Keratinocyte (primary cell): ENCODE data around the gene IFNGR1. TPM values are rescaled to one million over a fixed set of nuclear protein-coding genes. Genes with fewer than 3 reads are reported as not detected.

Experiments used
- DNase-seq: peaks from one replicate; pipeline ENCODE4 v3.0.0-alpha.2; 2011; ENCODE audit warnings: low read depth, missing footprints, low spot score
- FAIRE-seq: peaks from 2 replicates; lab custom pipeline; 2011; peaks lifted over from hg19 to GRCh38; lab: Jason Lieb, UNC
- H2AFZ ChIP-seq: 2 replicates; pipeline ENCODE4 v1.6.0; 2012; ENCODE audit warnings: low read length, control low read depth, inconsistent platforms; ENCODE audit not compliant: control insufficient read depth
- H3K27ac ChIP-seq: 2 replicates; pipeline ENCODE4 v1.5.1; 2011; ENCODE audit warnings: low read length; ENCODE audit not compliant: control insufficient read depth, insufficient read depth
- H3K27me3 ChIP-seq: 3 replicates; pipeline ENCODE4 v1.6.0; 2011; ENCODE audit warnings: low read length; ENCODE audit not compliant: control insufficient read depth, insufficient read depth; ENCODE audit errors: extremely low read depth
- H3K36me3 ChIP-seq, 2 experiments: 2 replicates in 1 of 2; 3 replicates in 1 of 2; pipeline ENCODE4 v1.5.1; 2011; ENCODE audit warnings: low read length in 2 of 2, mild to moderate bottlenecking in 1 of 2; ENCODE audit not compliant: control insufficient read depth in 2 of 2, insufficient read depth in 2 of 2; ENCODE audit errors: extremely low read depth in 1 of 2
- H3K4me1 ChIP-seq: 3 replicates; pipeline ENCODE4 v1.5.1; 2011; ENCODE audit warnings: low read length; ENCODE audit not compliant: control insufficient read depth, insufficient read depth; ENCODE audit errors: extremely low read depth
- H3K4me2 ChIP-seq: 3 replicates; pipeline ENCODE4 v1.6.0; 2011; ENCODE audit warnings: low read depth, low read length; ENCODE audit not compliant: control insufficient read depth, insufficient read depth; ENCODE audit errors: extremely low read depth
- H3K4me3 ChIP-seq, 3 experiments: fragments of 200-600 bp in 1 of 3; sonication (generic) in 1 of 3; 2 replicates in 2 of 3; 3 replicates in 1 of 3; pipeline ENCODE4 v1.5.1; 2011 to 2016; ENCODE audit warnings: low read length in 3 of 3, mild to moderate bottlenecking in 3 of 3, control low read depth in 2 of 3, inconsistent platforms in 1 of 3, low read depth in 1 of 3, mixed read lengths in 1 of 3, mixed run types in 1 of 3, moderate library complexity in 1 of 3; ENCODE audit not compliant: control insufficient read depth in 2 of 3, insufficient read depth in 2 of 3; ENCODE audit errors: extremely low read depth in 1 of 3
- H3K79me2 ChIP-seq: 2 replicates; pipeline ENCODE4 v1.6.0; 2012; ENCODE audit warnings: low read length; ENCODE audit not compliant: control insufficient read depth, insufficient read depth
- H3K9ac ChIP-seq: 3 replicates; pipeline ENCODE4 v1.6.0; 2011; ENCODE audit warnings: low read length; ENCODE audit not compliant: control insufficient read depth, insufficient read depth; ENCODE audit errors: extremely low read depth
- H3K9me1 ChIP-seq: 3 replicates; pipeline ENCODE4 v1.6.0; 2011; ENCODE audit warnings: low read length; ENCODE audit not compliant: control insufficient read depth, insufficient read depth; ENCODE audit errors: extremely low read depth
- H3K9me3 ChIP-seq: 2 replicates; pipeline ENCODE4 v1.5.1; 2012; ENCODE audit warnings: low read depth, low read length; ENCODE audit not compliant: control insufficient read depth
- H4K20me1 ChIP-seq: 3 replicates; pipeline ENCODE4 v1.6.0; 2011; ENCODE audit warnings: low read length; ENCODE audit not compliant: control insufficient read depth, insufficient read depth; ENCODE audit errors: extremely low read depth
- CTCF ChIP-seq, 3 experiments: IDR thresholded peaks in 1 of 3; conservative IDR thresholded peaks in 1 of 3; optimal IDR thresholded peaks in 1 of 3; 2 replicates in 2 of 3; 3 replicates in 1 of 3; pipeline versions ENCODE3 to v1.5.1; 2011; ENCODE audit warnings: low read length in 3 of 3, mild to moderate bottlenecking in 3 of 3, moderate library complexity in 2 of 3, control low read depth in 1 of 3, inconsistent platforms in 1 of 3; ENCODE audit not compliant: insufficient read depth in 2 of 3; ENCODE audit errors: extremely low read depth in 1 of 3
- EZH2 ChIP-seq: IDR thresholded peaks from one replicate; pipeline ENCODE4 v1.6.1; 2012; ENCODE audit warnings: inconsistent platforms, mild to moderate bottlenecking, low read length, moderate library complexity
- dilution Hi-C: fragments of 300-500 bp; cut with MboI; formaldehyde crosslinking; loops from one replicate; pipeline ENCODE4 v1.7.0; 2020; ENCODE audit warnings: low sequenced_read_pairs; ENCODE audit not compliant: extremely low pct_ligation_motif_present
- polyA plus RNA-seq, 5 experiments: library from polyadenylated mRNA; depleted of rRNA in 3 of 5; stranded (reverse) in 3 of 5; stranded (forward) in 1 of 5; unstranded in 1 of 5; fragments of >200 nt; gene quantifications; 1 replicate in 1 of 5; 2 replicates in 3 of 5; 3 replicates in 1 of 5; pipeline versions ENCODE4 v1.2.1 to v1.2.3, GENCODE V29; 2011 to 2012; ENCODE audit warnings: missing spikeins in 2 of 5, low read depth in 1 of 5, low replicate concordance in 1 of 5

IFNGR1 gene
- polyA plus RNA-seq, 1 donor (not counting 4 experiments of a cell fraction or from before 2014, with no cell fraction given): 109 TPM

- H3K27me3 ChIP-seq: no peaks in the 10 kb centered on the region
- H4K20me1 ChIP-seq: no peaks in the 10 kb centered on the region
- no peak overlapping the region for H2AFZ ChIP-seq
- no peak overlapping the region for H3K27ac ChIP-seq
- no peak overlapping the region for H3K4me2 ChIP-seq
- H3K9me1 ChIP-seq: no peaks in the 10 kb centered on the region
- dilution Hi-C loops: no loop called here
- FAIRE-seq (no peak), DNase-seq (no peak)
- no peak overlapping the region for H3K9ac ChIP-seq
- no peaks in the 10 kb centered on the region for H3K79me2 ChIP-seq
- H3K9me3 ChIP-seq: peaks cover 6% of the 10 kb centered on the region
- TF ChIP-seq CTCF (optimal IDR thresholded peaks at IDR 0.05 in 1 of 3, IDR thresholded peaks at IDR 0.05 in 1 of 3, conservative IDR thresholded peaks at IDR 0.05 in 1 of 3; ENCODE audit: extremely low read depth in 1 of 3, insufficient read depth in 2 of 3, low read length in 3 of 3) (no peak), EZH2 (no peak)
- no peak overlapping the region for H3K4me3 ChIP-seq
- H3K36me3 ChIP-seq: no peaks in the 10 kb centered on the region
- H3K4me1 ChIP-seq: peaks cover 11% of the 10 kb centered on the region
These were observed 36.5 kb downstream of the IFNGR1 start for GRCh38 chr6:137182654-137183073.

- DNase-seq: no peak
- H3K4me2 ChIP-seq: no peak overlapping the region
- no peaks in the 10 kb centered on the region for H4K20me1 ChIP-seq
- no peaks in the 10 kb centered on the region for H3K36me3 ChIP-seq
- FAIRE-seq: no peak
- no peaks in the 10 kb centered on the region for H3K79me2 ChIP-seq
- H3K9me3 ChIP-seq: peaks cover 6% of the 10 kb centered on the region
- H3K9ac ChIP-seq: no peak overlapping the region
- peaks cover 11% of the 10 kb centered on the region for H3K4me1 ChIP-seq
- no peak overlapping the region for H3K27ac ChIP-seq
- no peaks in the 10 kb centered on the region for H3K9me1 ChIP-seq
- TF ChIP-seq CTCF (optimal IDR thresholded peaks at IDR 0.05 in 1 of 3, IDR thresholded peaks at IDR 0.05 in 1 of 3, conservative IDR thresholded peaks at IDR 0.05 in 1 of 3; ENCODE audit: extremely low read depth in 1 of 3, insufficient read depth in 2 of 3, low read length in 3 of 3): no peak
- no peak for TF ChIP-seq EZH2
- H3K27me3 ChIP-seq: no peaks in the 10 kb centered on the region
- dilution Hi-C loops: no loop called here
- H2AFZ ChIP-seq: no peak overlapping the region
- H3K4me3 ChIP-seq: no peak overlapping the region
These were observed 37.1 kb downstream of the IFNGR1 start for GRCh38 chr6:137181891-137182653.
